Panc1 (cell line): ENCODE data around the gene CST11. TPM values are rescaled to one million over a fixed set of nuclear protein-coding genes. Genes with fewer than 3 reads are reported as not detected.

Experiments used
- ATAC-seq: fragments of 200-7000 bp; cut with Tn5 transposase; 2 replicates; pipeline ENCODE4 v1.9.1; 2020; ENCODE audit warnings: mild to moderate bottlenecking, moderate library complexity
- BruUV-seq: library from RNA; stranded (reverse); fragments of 400-500 nt; replicated peaks from 2 replicates; lab custom pipeline; 2021; lab: Mats Ljungman, UMichigan
- CTCF ChIA-PET: fragments of 300-600 bp; sonication (Branson Sonifier 250); formaldehyde crosslinking; loops from one replicate; lab custom pipeline; 2022; ENCODE audit warnings: antibody characterized with exemption; lab: Charles Lee
- POLR2A ChIA-PET: fragments of 300-600 bp; sonication (Branson Sonifier 250); formaldehyde crosslinking; loops from one replicate; lab custom pipeline; 2022; ENCODE audit warnings: antibody characterized with exemption; lab: Charles Lee
- DNase-seq: peaks from one replicate; pipeline ENCODE4 v3.0.0-alpha.2; 2010; ENCODE audit warnings: low read depth, low spot score
- H3K27ac ChIP-seq: 2 replicates; pipeline ENCODE4 v1.5.1; 2011; ENCODE audit warnings: mild to moderate bottlenecking, low read length, inconsistent platforms
- H3K27me3 ChIP-seq: fragments of 200-500 bp; sonication (Bioruptor generic); 2 replicates; pipeline ENCODE4 v1.6.0; 2014; ENCODE audit warnings: low read length, inconsistent platforms; ENCODE audit not compliant: control insufficient read depth, insufficient read depth
- H3K36me3 ChIP-seq: fragments of 200-500 bp; sonication (Bioruptor generic); 2 replicates; pipeline ENCODE4 v1.5.1; 2014; ENCODE audit warnings: inconsistent platforms, mild to moderate bottlenecking, low read length, moderate library complexity; ENCODE audit not compliant: control insufficient read depth, insufficient read depth
- H3K4me1 ChIP-seq: 2 replicates; pipeline ENCODE4 v1.5.1; 2011; ENCODE audit warnings: inconsistent platforms, mild to moderate bottlenecking, low read length, moderate library complexity; ENCODE audit not compliant: control insufficient read depth, insufficient read depth
- H3K4me3 ChIP-seq, 2 experiments: 2 replicates each; pipeline ENCODE4 v1.5.1; 2011 to 2012; ENCODE audit warnings: low read depth in 2 of 2, low read length in 2 of 2, mild to moderate bottlenecking in 2 of 2, inconsistent platforms in 1 of 2, moderate library complexity in 1 of 2
- H3K9me3 ChIP-seq: fragments of 200-500 bp; sonication (Bioruptor generic); 2 replicates; pipeline ENCODE4 v1.5.1; 2014; ENCODE audit warnings: low read depth, mild to moderate bottlenecking, inconsistent platforms, low read length, moderate library complexity; ENCODE audit not compliant: control insufficient read depth, insufficient read depth
- POLR2AphosphoS5 ChIP-seq: IDR thresholded peaks from 2 replicates; pipeline ENCODE4 v1.6.1; 2012; ENCODE audit warnings: mild to moderate bottlenecking, low read depth, low read length, moderate library complexity
- SIN3A ChIP-seq: IDR thresholded peaks from 2 replicates; pipeline ENCODE4 v1.6.1; 2012; ENCODE audit warnings: low read depth, mild to moderate bottlenecking, low read length, moderate library complexity, borderline replicate concordance; ENCODE audit not compliant: insufficient read depth
- TCF7L2 ChIP-seq: IDR thresholded peaks from 2 replicates; pipeline ENCODE4 v1.6.1; 2011; ENCODE audit warnings: mild to moderate bottlenecking, low read depth, low read length, inconsistent platforms
- in situ Hi-C: cut with HindIII; loops from 2 replicates; pipeline ENCODE4 v1.10.0; 2016; ENCODE audit warnings: low sequenced_read_pairs, low pct_unique_long_range_greater_than_20kb
- intact Hi-C: fragments of 100-400 bp; cut with micrococcal nuclease; formaldehyde crosslinking; loops from one replicate; pipeline ENCODE4 v1.10.0; 2022; ENCODE audit not compliant: unreplicated experiment
- total RNA-seq: library from RNA; stranded (reverse); gene quantifications from one replicate; pipeline ENCODE4 v1.2.1, GENCODE V29; 2021; ENCODE audit not compliant: unreplicated experiment
- TF ChIP-seq, protein P1 (sequence below), 2 experiments: IDR thresholded peaks; 2 replicates each; pipeline ENCODE4 v1.6.1; 2011 to 2012; ENCODE audit warnings: low read depth in 2 of 2, control low read depth in 1 of 2, low read length in 1 of 2, mild to moderate bottlenecking in 1 of 2, moderate library complexity in 1 of 2; ENCODE audit not compliant: insufficient read depth in 1 of 2
- TF ChIP-seq, protein P2 (sequence below): fragments of 450-650 bp; IDR thresholded peaks from 2 replicates; pipeline ENCODE4 v1.5.1; 2017; ENCODE audit warnings: mild to moderate bottlenecking

The CST11 gene
- total RNA-seq, 1 experiment from 2014 or later, result not detected

DNA sequence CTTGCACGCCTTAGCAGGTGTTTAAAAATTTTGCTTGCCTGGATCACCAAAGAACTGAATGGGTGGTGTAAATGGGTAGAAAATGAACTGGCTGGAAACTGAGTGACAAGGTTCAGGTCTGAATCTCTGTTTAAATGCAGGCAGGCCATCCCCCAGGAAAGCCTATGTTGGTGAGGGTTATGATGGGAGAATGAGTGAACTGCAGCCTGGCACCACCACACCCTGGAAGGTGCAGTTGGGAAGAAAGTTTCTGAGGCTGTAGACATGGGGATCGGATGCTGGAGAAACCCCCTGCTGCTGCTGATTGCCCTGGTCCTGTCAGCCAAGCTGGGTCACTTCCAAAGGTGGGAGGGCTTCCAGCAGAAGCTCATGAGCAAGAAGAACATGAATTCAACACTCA is 12.7 kb downstream of the CST11 start:
- DNase-seq, result no peak
- no TSS peak for BruUV-seq
- H3K4me1 ChIP-seq, result no peaks in the 10 kb centered on the region
- ChIA-PET POLR2A (no interaction called here), CTCF (no interaction called here)
- TF ChIP-seq TCF7L2 (no peak), SIN3A (no peak), POLR2AphosphoS5 (no peak)
- TF ChIP-seq, protein P1, sequence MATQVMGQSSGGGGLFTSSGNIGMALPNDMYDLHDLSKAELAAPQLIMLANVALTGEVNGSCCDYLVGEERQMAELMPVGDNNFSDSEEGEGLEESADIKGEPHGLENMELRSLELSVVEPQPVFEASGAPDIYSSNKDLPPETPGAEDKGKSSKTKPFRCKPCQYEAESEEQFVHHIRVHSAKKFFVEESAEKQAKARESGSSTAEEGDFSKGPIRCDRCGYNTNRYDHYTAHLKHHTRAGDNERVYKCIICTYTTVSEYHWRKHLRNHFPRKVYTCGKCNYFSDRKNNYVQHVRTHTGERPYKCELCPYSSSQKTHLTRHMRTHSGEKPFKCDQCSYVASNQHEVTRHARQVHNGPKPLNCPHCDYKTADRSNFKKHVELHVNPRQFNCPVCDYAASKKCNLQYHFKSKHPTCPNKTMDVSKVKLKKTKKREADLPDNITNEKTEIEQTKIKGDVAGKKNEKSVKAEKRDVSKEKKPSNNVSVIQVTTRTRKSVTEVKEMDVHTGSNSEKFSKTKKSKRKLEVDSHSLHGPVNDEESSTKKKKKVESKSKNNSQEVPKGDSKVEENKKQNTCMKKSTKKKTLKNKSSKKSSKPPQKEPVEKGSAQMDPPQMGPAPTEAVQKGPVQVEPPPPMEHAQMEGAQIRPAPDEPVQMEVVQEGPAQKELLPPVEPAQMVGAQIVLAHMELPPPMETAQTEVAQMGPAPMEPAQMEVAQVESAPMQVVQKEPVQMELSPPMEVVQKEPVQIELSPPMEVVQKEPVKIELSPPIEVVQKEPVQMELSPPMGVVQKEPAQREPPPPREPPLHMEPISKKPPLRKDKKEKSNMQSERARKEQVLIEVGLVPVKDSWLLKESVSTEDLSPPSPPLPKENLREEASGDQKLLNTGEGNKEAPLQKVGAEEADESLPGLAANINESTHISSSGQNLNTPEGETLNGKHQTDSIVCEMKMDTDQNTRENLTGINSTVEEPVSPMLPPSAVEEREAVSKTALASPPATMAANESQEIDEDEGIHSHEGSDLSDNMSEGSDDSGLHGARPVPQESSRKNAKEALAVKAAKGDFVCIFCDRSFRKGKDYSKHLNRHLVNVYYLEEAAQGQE (IDR thresholded peaks at IDR 0.05; ENCODE audit: insufficient read depth in 1 of 2, low read depth in 2 of 2, low read length in 1 of 2), result no peak
- TF ChIP-seq, protein P2, sequence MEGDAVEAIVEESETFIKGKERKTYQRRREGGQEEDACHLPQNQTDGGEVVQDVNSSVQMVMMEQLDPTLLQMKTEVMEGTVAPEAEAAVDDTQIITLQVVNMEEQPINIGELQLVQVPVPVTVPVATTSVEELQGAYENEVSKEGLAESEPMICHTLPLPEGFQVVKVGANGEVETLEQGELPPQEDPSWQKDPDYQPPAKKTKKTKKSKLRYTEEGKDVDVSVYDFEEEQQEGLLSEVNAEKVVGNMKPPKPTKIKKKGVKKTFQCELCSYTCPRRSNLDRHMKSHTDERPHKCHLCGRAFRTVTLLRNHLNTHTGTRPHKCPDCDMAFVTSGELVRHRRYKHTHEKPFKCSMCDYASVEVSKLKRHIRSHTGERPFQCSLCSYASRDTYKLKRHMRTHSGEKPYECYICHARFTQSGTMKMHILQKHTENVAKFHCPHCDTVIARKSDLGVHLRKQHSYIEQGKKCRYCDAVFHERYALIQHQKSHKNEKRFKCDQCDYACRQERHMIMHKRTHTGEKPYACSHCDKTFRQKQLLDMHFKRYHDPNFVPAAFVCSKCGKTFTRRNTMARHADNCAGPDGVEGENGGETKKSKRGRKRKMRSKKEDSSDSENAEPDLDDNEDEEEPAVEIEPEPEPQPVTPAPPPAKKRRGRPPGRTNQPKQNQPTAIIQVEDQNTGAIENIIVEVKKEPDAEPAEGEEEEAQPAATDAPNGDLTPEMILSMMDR, result no peak
- no peak for ATAC-seq
- H3K9me3 ChIP-seq, result no peaks in the 10 kb centered on the region
- intact Hi-C loops, result no loop called here
- H3K27me3 ChIP-seq, result no peaks in the 10 kb centered on the region
- H3K27ac ChIP-seq, result no peak overlapping the region
- H3K36me3 ChIP-seq, result no peaks in the 10 kb centered on the region
- H3K4me3 ChIP-seq, result no peak overlapping the region
- in situ Hi-C loops, result no loop called here

DNA sequence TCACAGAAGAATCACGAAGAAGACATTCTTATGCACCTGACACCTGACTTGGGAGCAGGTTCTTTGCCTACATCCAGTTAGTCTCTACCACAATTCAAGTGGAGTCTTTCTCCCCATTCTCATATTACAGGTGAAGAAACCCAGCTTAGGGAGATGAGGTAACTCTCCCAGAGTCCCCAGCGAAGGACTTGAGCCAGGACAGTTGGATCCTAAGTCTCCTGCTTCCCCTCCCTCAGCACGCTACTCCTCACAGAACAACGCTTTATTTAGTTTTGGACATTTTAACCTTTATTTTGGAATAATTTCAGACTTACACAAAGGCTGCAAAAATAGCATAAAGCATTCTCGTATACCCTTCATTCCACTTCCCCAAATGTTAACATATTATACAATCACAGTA is 14.0 kb downstream of the CST11 start:
- Histone ChIP-seq H3K27me3 (no peaks in the 10 kb centered on the region), H3K36me3 (no peaks in the 10 kb centered on the region), H3K4me1 (no peaks in the 10 kb centered on the region), H3K27ac (no peak overlapping the region), H3K4me3 (no peak overlapping the region), H3K9me3 (no peaks in the 10 kb centered on the region)
- TF ChIP-seq POLR2AphosphoS5 (no peak), TCF7L2 (no peak), SIN3A (no peak)
- TF ChIP-seq, protein P2, result no peak
- TF ChIP-seq, protein P1 (IDR thresholded peaks at IDR 0.05; ENCODE audit: insufficient read depth in 1 of 2, low read depth in 2 of 2, low read length in 1 of 2), result no peak
- intact Hi-C loops (no loop called here), in situ Hi-C loops (no loop called here)
- POLR2A ChIA-PET, result no interaction called here
- no TSS peak for BruUV-seq
- CTCF ChIA-PET, result no interaction called here
- no peak for DNase-seq
- no peak for ATAC-seq
